ENCODE data around the gene FCGR3B.
"Not testable (repeated sequence)": the region's sequence is repeated elsewhere in the genome, so short reads cannot be mapped to it uniquely, and the experiment has no call there.

Gene FCGR3B

GRCh38 chr1:161605762-161606540 lies 25.0 kb downstream of the FCGR3B start:
- DNase-seq (ENCODE audit: low read depth): not testable (repeated sequence)

- DNase-seq (ENCODE audit: low read depth): not testable (repeated sequence)
Measured at GRCh38 chr1:161605024-161605423, 26.0 kb downstream of the FCGR3B start.

- not testable (repeated sequence) for DNase-seq (ENCODE audit: low read depth)
Measured at GRCh38 chr1:161597077-161597476, 33.9 kb downstream of the FCGR3B start.

- not testable (repeated sequence) for DNase-seq (ENCODE audit: low read depth)
Measured at GRCh38 chr1:161595583-161595982, 35.4 kb downstream of the FCGR3B start.

- DNase-seq (ENCODE audit: low read depth): not testable (repeated sequence)
Measured at GRCh38 chr1:161595173-161595572, 35.8 kb downstream of the FCGR3B start.

- not testable (repeated sequence) for DNase-seq (ENCODE audit: low read depth)
Measured at GRCh38 chr1:161594269-161594984, 36.5 kb downstream of the FCGR3B start.

GRCh38 chr1:161593092-161593755 lies 37.8 kb downstream of the FCGR3B start:
- not testable (repeated sequence) for DNase-seq (ENCODE audit: low read depth)

GRCh38 chr1:161592586-161592985 lies 38.4 kb downstream of the FCGR3B start:
- DNase-seq (ENCODE audit: low read depth): not testable (repeated sequence)

- DNase-seq (ENCODE audit: low read depth): not testable (repeated sequence)
Measured at GRCh38 chr1:161589920-161590319, 41.1 kb downstream of the FCGR3B start.

GRCh38 chr1:161589365-161589764 lies 41.6 kb downstream of the FCGR3B start:
- not testable (repeated sequence) for DNase-seq (ENCODE audit: low read depth)

- DNase-seq (ENCODE audit: low read depth): not testable (repeated sequence)
Measured at GRCh38 chr1:161588596-161588995, 42.4 kb downstream of the FCGR3B start.

- DNase-seq (ENCODE audit: low read depth): not testable (repeated sequence)
Measured at GRCh38 chr1:161582882-161583281, 48.1 kb downstream of the FCGR3B start.

- not testable (repeated sequence) for DNase-seq (ENCODE audit: low read depth)
Measured at GRCh38 chr1:161580879-161581537, 50.0 kb downstream of the FCGR3B start.

GRCh38 chr1:161579856-161580507 lies 51.0 kb downstream of the FCGR3B start:
- not testable (repeated sequence) for DNase-seq (ENCODE audit: low read depth)

GRCh38 chr1:161576676-161577075 lies 54.3 kb downstream of the FCGR3B start:
- not testable (repeated sequence) for DNase-seq (ENCODE audit: low read depth)

All from stimulated activated CD8-positive, alpha-beta memory T cell treated with anti-CD3 and anti-CD28 coated beads, Interleukin-4, amount 100 ng/mL, for 24 hours (primary cell).